ENCODE measurements around the gene PTH2.
"Not testable (repeated sequence)": the region's sequence is repeated elsewhere in the genome, so short reads cannot be mapped to it uniquely, and the experiment has no call there.

PTH2 gene

GRCh38 chr19:49447485-49448431 is 24.5 kb upstream of the PTH2 start:
- no peaks in the 10 kb centered on the region for H3K27me3 ChIP-seq (ENCODE audit: low read depth, low read length)
- H3K4me3 ChIP-seq (ENCODE audit: low read depth in 1 of 2, low read length in 2 of 2): no peak overlapping the region
- peaks cover 0 to 21% of the 10 kb centered on the region in 2 donors for H3K4me1 ChIP-seq (ENCODE audit: control insufficient read depth in 1 of 2, insufficient read depth in 2 of 2, low read length in 2 of 2)
- no peak overlapping the region for H3K27ac ChIP-seq (ENCODE audit: low read length)
- peaks cover 3 to 21% of the 10 kb centered on the region in 2 donors for H3K36me3 ChIP-seq (ENCODE audit: control insufficient read depth in 1 of 2, insufficient read depth in 2 of 2, low read length in 2 of 2)
- no peaks in the 10 kb centered on the region for H3K9me3 ChIP-seq (ENCODE audit: control insufficient read depth in 1 of 2, low read length in 2 of 2)

GRCh38 chr19:49445997-49446396 is 22.8 kb upstream of the PTH2 start:
- peaks cover 9% of the 10 kb centered on the region for H3K27me3 ChIP-seq (ENCODE audit: low read depth, low read length)
- H3K9me3 ChIP-seq (ENCODE audit: control insufficient read depth in 1 of 2, low read length in 2 of 2): no peaks in the 10 kb centered on the region
- H3K4me3 ChIP-seq (ENCODE audit: low read depth in 1 of 2, low read length in 2 of 2): no peak overlapping the region
- H3K4me1 ChIP-seq (ENCODE audit: control insufficient read depth in 1 of 2, insufficient read depth in 2 of 2, low read length in 2 of 2): peaks cover 3 to 22% of the 10 kb centered on the region in 2 donors
- peaks cover 3 to 21% of the 10 kb centered on the region in 2 donors for H3K36me3 ChIP-seq (ENCODE audit: control insufficient read depth in 1 of 2, insufficient read depth in 2 of 2, low read length in 2 of 2)
- no peak overlapping the region for H3K27ac ChIP-seq (ENCODE audit: low read length)

GRCh38 chr19:49444100-49444700 is 21.0 kb upstream of the PTH2 start:
- peaks cover 27% of the 10 kb centered on the region for H3K27me3 ChIP-seq (ENCODE audit: low read depth, low read length)
- H3K36me3 ChIP-seq (ENCODE audit: control insufficient read depth in 1 of 2, insufficient read depth in 2 of 2, low read length in 2 of 2): peaks cover 3 to 18% of the 10 kb centered on the region in 2 donors
- peaks cover 3 to 23% of the 10 kb centered on the region in 2 donors for H3K4me1 ChIP-seq (ENCODE audit: control insufficient read depth in 1 of 2, insufficient read depth in 2 of 2, low read length in 2 of 2)
- H3K27ac ChIP-seq (ENCODE audit: low read length); H3K9me3 ChIP-seq (ENCODE audit: control insufficient read depth in 1 of 2, low read length in 2 of 2); H3K4me3 ChIP-seq (ENCODE audit: low read depth in 1 of 2, low read length in 2 of 2): not testable (repeated sequence)

GRCh38 chr19:49443366-49444099 is 20.3 kb upstream of the PTH2 start:
- Histone ChIP-seq H3K36me3 (ENCODE audit: control insufficient read depth in 1 of 2, insufficient read depth in 2 of 2, low read length in 2 of 2) (peaks cover 3 to 13% of the 10 kb centered on the region in 2 donors), H3K27ac (ENCODE audit: low read length) (no peak overlapping the region), H3K4me1 (ENCODE audit: control insufficient read depth in 1 of 2, insufficient read depth in 2 of 2, low read length in 2 of 2) (peaks cover 3 to 23% of the 10 kb centered on the region in 2 donors)

GRCh38 chr19:49442771-49443365 is 19.6 kb upstream of the PTH2 start:
- no peak overlapping the region for H3K27ac ChIP-seq (ENCODE audit: low read length)
- H3K36me3 ChIP-seq (ENCODE audit: control insufficient read depth in 1 of 2, insufficient read depth in 2 of 2, low read length in 2 of 2): peaks cover 3 to 10% of the 10 kb centered on the region in 2 donors
- peaks cover 36% of the 10 kb centered on the region for H3K27me3 ChIP-seq (ENCODE audit: low read depth, low read length)
- H3K9me3 ChIP-seq (ENCODE audit: control insufficient read depth in 1 of 2, low read length in 2 of 2): no peaks in the 10 kb centered on the region
- peaks cover 3 to 23% of the 10 kb centered on the region in 2 donors for H3K4me1 ChIP-seq (ENCODE audit: control insufficient read depth in 1 of 2, insufficient read depth in 2 of 2, low read length in 2 of 2)
- peak overlapping the region; percentile 56 to 68 for H3K4me3 ChIP-seq (ENCODE audit: low read depth in 1 of 2, low read length in 2 of 2)

More at GRCh38 chr19:49443366-49444099, 20.3 kb upstream of the PTH2 start:
- Histone ChIP-seq H3K9me3 (ENCODE audit: control insufficient read depth in 1 of 2, low read length in 2 of 2) (no peaks in the 10 kb centered on the region), H3K27me3 (ENCODE audit: low read depth, low read length) (peaks cover 30% of the 10 kb centered on the region), H3K4me3 (ENCODE audit: low read depth in 1 of 2, low read length in 2 of 2) (peak overlapping the region; percentile 56 to 68)

GRCh38 chr19:49442354-49442753 is 19.1 kb upstream of the PTH2 start:
- Histone ChIP-seq H3K4me1 (ENCODE audit: control insufficient read depth in 1 of 2, insufficient read depth in 2 of 2, low read length in 2 of 2) (peaks cover 3 to 23% of the 10 kb centered on the region in 2 donors), H3K9me3 (ENCODE audit: control insufficient read depth in 1 of 2, low read length in 2 of 2) (no peaks in the 10 kb centered on the region), H3K4me3 (ENCODE audit: low read depth in 1 of 2, low read length in 2 of 2) (peak overlapping the region in 1 of 2 donors; percentile 40), H3K27me3 (ENCODE audit: low read depth, low read length) (peaks cover 40% of the 10 kb centered on the region), H3K36me3 (ENCODE audit: control insufficient read depth in 1 of 2, insufficient read depth in 2 of 2, low read length in 2 of 2) (peaks cover 3 to 8% of the 10 kb centered on the region in 2 donors), H3K27ac (ENCODE audit: low read length) (no peak overlapping the region)

GRCh38 chr19:49441960-49442350 is 18.7 kb upstream of the PTH2 start:
- Histone ChIP-seq H3K27me3 (ENCODE audit: low read depth, low read length) (peaks cover 40% of the 10 kb centered on the region), H3K27ac (ENCODE audit: low read length) (no peak overlapping the region), H3K9me3 (ENCODE audit: control insufficient read depth in 1 of 2, low read length in 2 of 2) (no peaks in the 10 kb centered on the region), H3K4me3 (ENCODE audit: low read depth in 1 of 2, low read length in 2 of 2) (peak overlapping the region in 1 of 2 donors; percentile 40), H3K4me1 (ENCODE audit: control insufficient read depth in 1 of 2, insufficient read depth in 2 of 2, low read length in 2 of 2) (peaks cover 3 to 23% of the 10 kb centered on the region in 2 donors), H3K36me3 (ENCODE audit: control insufficient read depth in 1 of 2, insufficient read depth in 2 of 2, low read length in 2 of 2) (peaks cover 2 to 4% of the 10 kb centered on the region in 2 donors)

- Histone ChIP-seq H3K4me3 (ENCODE audit: low read depth in 1 of 2, low read length in 2 of 2) (peak within 1 kb of the TSS; percentile 16 to 40), H3K27ac (ENCODE audit: low read length) (no peak within 1 kb of the TSS), H3K4me1 (ENCODE audit: control insufficient read depth in 1 of 2, insufficient read depth in 2 of 2, low read length in 2 of 2) (peaks cover 3 to 23% of the 10 kb centered on the region in 2 donors), H3K27me3 (ENCODE audit: low read depth, low read length) (peaks cover 43% of the 10 kb centered on the region), H3K9me3 (ENCODE audit: control insufficient read depth in 1 of 2, low read length in 2 of 2) (no peaks in the 10 kb centered on the region), H3K36me3 (ENCODE audit: control insufficient read depth in 1 of 2, insufficient read depth in 2 of 2, low read length in 2 of 2) (no peaks in the 10 kb centered on the region)
Measured at GRCh38 chr19:49441210-49441959, 18.1 kb upstream of the PTH2 start, which contains the start of gene SLC17A7. SLC17A7 (minus strand) TSS chr19:49441527; CDS start chr19:49441379, 148 bp downstream.

GRCh38 chr19:49440439-49441209 is 17.4 kb upstream of the PTH2 start:
- H3K27me3 ChIP-seq (ENCODE audit: low read depth, low read length): peaks cover 50% of the 10 kb centered on the region
- no peaks in the 10 kb centered on the region for H3K36me3 ChIP-seq (ENCODE audit: control insufficient read depth in 1 of 2, insufficient read depth in 2 of 2, low read length in 2 of 2)
- no peak overlapping the region for H3K27ac ChIP-seq (ENCODE audit: low read length)
- H3K4me1 ChIP-seq (ENCODE audit: control insufficient read depth in 1 of 2, insufficient read depth in 2 of 2, low read length in 2 of 2): peaks cover 3 to 23% of the 10 kb centered on the region in 2 donors
- H3K9me3 ChIP-seq (ENCODE audit: control insufficient read depth in 1 of 2, low read length in 2 of 2): no peaks in the 10 kb centered on the region
- peak overlapping the region in 1 of 2 donors; percentile 16 for H3K4me3 ChIP-seq (ENCODE audit: low read depth in 1 of 2, low read length in 2 of 2)

- H3K27me3 ChIP-seq (ENCODE audit: low read depth, low read length): peaks cover 53% of the 10 kb centered on the region
- no peaks in the 10 kb centered on the region for H3K36me3 ChIP-seq (ENCODE audit: control insufficient read depth in 1 of 2, insufficient read depth in 2 of 2, low read length in 2 of 2)
- no peak overlapping the region for H3K4me3 ChIP-seq (ENCODE audit: low read depth in 1 of 2, low read length in 2 of 2)
Measured at GRCh38 chr19:49439836-49440235, 16.6 kb upstream of the PTH2 start.

More at GRCh38 chr19:49439836-49440235, 16.6 kb upstream of the PTH2 start:
- Histone ChIP-seq H3K27ac (ENCODE audit: low read length) (no peak overlapping the region), H3K4me1 (ENCODE audit: control insufficient read depth in 1 of 2, insufficient read depth in 2 of 2, low read length in 2 of 2) (peaks cover 3 to 23% of the 10 kb centered on the region in 2 donors), H3K9me3 (ENCODE audit: control insufficient read depth in 1 of 2, low read length in 2 of 2) (no peaks in the 10 kb centered on the region)

Data from muscle layer of duodenum (tissue), 2 donors.